Mucosa of stomach (tissue), 1 donor: Measurements from ENCODE around the gene ZNF26.
A peak's percentile ranks its signal among the peaks of the same experiment; 100 is the strongest.
"Not testable (repeated sequence)": the region's sequence is repeated elsewhere in the genome, so short reads cannot be mapped to it uniquely, and the experiment has no call there.

ENCODE experiments used
- H3K27me3 ChIP-seq: one replicate; pipeline ENCODE4 v1.7.0; 2013; ENCODE audit warnings: mild to moderate bottlenecking, low read length; ENCODE audit not compliant: control insufficient read depth, insufficient read depth
- H3K36me3 ChIP-seq: one replicate; pipeline ENCODE4 v1.7.0; 2013; ENCODE audit warnings: low read length; ENCODE audit not compliant: control insufficient read depth, insufficient read depth
- H3K4me1 ChIP-seq: one replicate; pipeline ENCODE4 v1.7.0; 2013; ENCODE audit warnings: mild to moderate bottlenecking, low read length; ENCODE audit not compliant: control insufficient read depth, insufficient read depth
- H3K4me3 ChIP-seq: one replicate; pipeline ENCODE4 v1.7.0; 2013; ENCODE audit warnings: low read length
- H3K9ac ChIP-seq: one replicate; pipeline ENCODE4 v1.7.0; 2013; ENCODE audit warnings: mild to moderate bottlenecking, low read length, moderate library complexity
- H3K9me3 ChIP-seq: one replicate; pipeline ENCODE4 v1.7.0; 2013; ENCODE audit warnings: mild to moderate bottlenecking, low read length, moderate library complexity; ENCODE audit not compliant: control insufficient read depth
- donor health status: Pancreatic carcinoma.

The ZNF26 gene

DNA sequence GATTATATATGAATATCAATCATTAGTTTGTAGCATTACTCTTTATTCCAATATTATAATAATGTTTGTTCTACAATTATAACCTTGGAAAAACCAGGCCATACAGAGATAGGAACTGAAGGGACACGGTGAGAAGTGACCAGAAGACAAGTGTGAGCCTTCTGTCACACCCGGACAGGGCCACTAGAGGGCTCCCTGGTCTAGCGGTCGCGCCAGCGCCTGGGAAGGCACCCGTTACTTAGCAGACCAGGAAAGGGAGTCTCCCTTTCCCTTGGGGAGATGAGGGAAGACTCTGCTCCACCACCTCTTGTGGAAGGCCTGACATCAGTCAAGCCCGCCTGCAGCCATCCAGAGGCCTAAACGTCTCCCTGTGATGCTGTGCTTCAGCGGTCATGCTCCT, 22.2 kb upstream of the ZNF26 start:
- not testable (repeated sequence) for H3K9ac ChIP-seq, H3K9me3 ChIP-seq, H3K4me1 ChIP-seq, H3K4me3 ChIP-seq, H3K36me3 ChIP-seq, H3K27me3 ChIP-seq

DNA sequence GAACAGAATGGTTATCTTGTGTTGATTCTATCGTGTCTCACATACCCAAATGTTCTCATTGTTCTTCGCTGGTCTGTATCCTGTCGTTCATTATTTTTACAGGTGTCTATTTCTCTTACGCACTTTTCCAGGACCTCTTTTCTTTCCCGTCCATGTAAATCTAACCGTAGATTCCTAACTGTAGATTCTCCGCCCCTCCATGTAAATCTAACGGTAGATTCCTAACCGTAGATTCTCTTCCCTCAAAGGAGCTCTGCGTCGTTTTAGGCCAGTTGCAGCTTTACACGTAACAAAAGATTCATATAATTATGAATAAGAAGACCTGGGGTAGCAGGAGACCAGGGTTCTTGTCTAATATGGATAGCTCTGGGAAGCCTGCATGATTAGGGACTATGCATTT, 20.4 kb upstream of the ZNF26 start:
- Histone ChIP-seq H3K4me1 (no peaks in the 10 kb centered on the region), H3K4me3 (no peak overlapping the region), H3K36me3 (no peaks in the 10 kb centered on the region), H3K9me3 (no peaks in the 10 kb centered on the region), H3K27me3 (no peaks in the 10 kb centered on the region), H3K9ac (no peak overlapping the region)

DNA sequence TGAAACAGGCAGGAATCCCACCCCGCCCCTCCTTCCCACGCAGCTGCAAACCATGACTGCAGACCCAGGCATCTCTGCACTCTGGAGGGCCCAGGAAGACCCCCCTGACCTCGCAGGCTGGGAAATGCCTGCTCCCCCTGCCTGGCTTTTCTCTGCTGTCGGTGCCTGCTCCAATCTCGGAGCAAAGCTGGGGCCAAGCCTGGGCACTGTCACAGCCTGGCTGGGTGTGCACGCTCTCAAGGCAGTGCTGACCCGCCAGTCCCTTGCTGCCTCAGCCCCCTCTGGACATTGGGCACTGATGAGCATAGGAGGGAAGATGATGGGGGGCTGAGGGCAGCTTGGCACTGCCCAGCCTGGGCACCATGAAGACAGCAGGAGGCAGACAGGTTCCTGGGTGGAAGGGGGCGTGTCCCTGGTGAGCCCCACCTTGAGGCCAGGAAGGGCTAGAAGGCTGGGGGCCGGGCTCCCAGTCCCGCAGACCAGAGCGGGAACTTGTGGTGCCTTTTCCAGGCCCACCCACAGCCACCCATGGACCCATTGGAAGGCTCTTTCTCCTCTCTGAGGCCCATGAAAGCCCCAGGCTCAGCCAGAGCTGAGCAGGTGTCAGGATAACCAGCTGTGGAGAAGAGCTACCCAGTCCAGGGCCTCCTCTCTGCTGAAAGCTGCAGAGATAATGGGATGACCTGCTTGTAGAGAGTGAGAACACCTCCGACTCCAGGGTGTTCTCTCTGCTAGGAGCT, 19.3 kb upstream of the ZNF26 start:
- Histone ChIP-seq H3K4me3 (no peak overlapping the region), H3K4me1 (no peaks in the 10 kb centered on the region), H3K9ac (no peak overlapping the region), H3K27me3 (no peaks in the 10 kb centered on the region), H3K9me3 (no peaks in the 10 kb centered on the region), H3K36me3 (no peaks in the 10 kb centered on the region)

DNA sequence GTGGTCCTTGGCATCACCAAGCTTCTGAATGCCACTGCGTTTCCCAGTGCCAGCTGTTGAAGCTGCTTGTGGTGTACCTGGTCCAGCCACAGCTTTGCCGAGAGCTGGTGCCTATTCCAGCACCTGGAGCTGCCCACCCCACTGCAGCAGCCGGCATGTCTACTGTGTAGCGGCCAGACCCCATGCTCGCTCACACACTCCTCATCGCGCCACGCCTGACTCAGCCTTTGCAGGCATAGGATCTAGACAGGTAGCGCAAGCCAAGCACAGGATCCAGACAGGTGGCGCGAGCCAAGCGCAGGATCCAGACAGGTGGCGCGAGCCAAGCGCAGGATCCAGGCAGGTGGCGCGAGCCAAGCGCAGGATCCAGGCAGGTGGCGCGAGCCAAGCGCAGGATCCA, 18.4 kb upstream of the ZNF26 start:
- Histone ChIP-seq H3K9me3 (no peaks in the 10 kb centered on the region), H3K4me3 (no peak overlapping the region), H3K9ac (no peak overlapping the region), H3K36me3 (no peaks in the 10 kb centered on the region), H3K27me3 (no peaks in the 10 kb centered on the region), H3K4me1 (no peaks in the 10 kb centered on the region)

DNA sequence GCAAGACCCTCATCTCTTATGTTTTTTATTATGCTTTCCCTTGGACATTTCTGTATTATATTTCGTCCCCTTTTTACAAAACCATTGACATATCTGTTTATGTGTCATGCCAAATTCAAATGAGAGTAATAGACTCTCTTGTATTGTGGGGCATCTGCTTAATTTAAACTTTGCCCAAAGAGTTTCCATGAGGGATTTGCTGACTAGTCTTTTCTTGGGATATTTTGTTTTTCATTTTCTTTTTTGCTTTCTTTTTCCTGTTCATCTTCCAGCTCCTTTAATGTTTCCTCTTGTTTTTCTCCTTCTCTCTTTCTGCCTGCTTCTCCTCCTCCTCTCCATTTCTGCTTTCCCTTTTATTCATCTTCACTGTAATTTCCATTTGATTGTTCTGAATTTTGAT, 13.8 kb upstream of the ZNF26 start:
- Histone ChIP-seq H3K9ac (no peak overlapping the region), H3K4me3 (no peak overlapping the region), H3K9me3 (no peaks in the 10 kb centered on the region), H3K27me3 (no peaks in the 10 kb centered on the region), H3K4me1 (no peaks in the 10 kb centered on the region), H3K36me3 (no peaks in the 10 kb centered on the region)

DNA sequence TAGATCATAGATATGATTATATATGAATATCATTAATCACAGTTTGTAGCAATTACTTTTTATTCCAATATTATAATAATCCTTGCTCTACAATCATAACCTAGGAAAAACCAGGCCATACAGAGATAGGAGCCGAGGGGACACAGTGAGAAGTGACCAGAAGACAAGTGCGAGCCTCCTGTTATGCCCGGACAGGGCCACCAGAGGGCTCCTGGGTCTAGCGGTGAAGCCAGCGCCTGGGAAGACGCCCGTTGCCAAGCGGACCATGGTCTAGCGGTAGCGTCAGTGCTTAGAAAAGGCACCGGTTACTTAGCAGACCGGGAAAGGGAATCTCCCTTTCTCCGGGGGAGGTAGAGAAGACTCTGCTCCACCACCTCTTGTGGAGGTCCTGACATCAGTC, 9.3 kb upstream of the ZNF26 start:
- H3K27me3 ChIP-seq, H3K9me3 ChIP-seq, H3K9ac ChIP-seq, H3K4me3 ChIP-seq, H3K4me1 ChIP-seq, H3K36me3 ChIP-seq: not testable (repeated sequence)

DNA sequence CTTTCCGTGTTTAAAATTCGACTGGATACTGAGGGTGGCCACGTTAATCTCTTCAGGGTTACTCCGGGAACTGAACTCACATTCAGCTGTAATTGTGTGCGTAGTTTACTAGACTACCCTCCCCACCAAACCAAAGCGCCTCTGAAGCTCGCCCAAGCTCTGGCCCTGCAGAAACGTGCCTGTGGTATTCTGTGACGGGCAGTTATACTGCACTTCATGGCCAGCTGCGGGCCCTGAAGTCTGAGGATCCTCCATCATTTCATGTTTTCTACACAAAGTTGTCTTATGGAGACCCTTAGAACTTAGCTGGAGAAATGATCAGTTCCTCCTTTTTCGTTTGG, 688 bp downstream of the ZNF26 start:
- Histone ChIP-seq H3K27me3 (no peaks in the 10 kb centered on the region), H3K36me3 (no peaks in the 10 kb centered on the region), H3K4me3 (peak overlapping the region; percentile 97), H3K9me3 (peaks cover 3% of the 10 kb centered on the region), H3K4me1 (peaks cover 7% of the 10 kb centered on the region), H3K9ac (peak overlapping the region; percentile 87)

DNA sequence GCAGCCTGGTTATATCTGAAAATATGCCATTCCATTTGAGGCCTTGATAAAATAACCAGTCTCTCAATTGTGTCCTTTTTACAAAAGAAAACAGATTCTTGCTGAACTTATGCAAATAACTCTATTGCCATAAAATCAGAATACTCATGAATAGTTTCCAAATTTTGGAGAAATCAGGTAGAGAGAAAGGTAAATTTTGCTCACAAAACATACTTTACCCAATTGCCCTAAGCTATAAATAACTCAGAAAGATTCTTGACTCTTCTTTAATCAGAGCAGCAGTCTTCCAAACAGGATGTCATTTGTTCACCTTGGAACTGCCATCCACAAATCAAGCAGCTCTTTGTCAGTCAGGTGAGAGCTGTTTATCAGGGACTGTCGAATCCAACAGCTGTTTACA, 12.6 kb downstream of the ZNF26 start:
- no peaks in the 10 kb centered on the region for H3K27me3 ChIP-seq
- H3K36me3 ChIP-seq, result peaks cover 5% of the 10 kb centered on the region
- H3K4me1 ChIP-seq, result no peaks in the 10 kb centered on the region
- no peak overlapping the region for H3K4me3 ChIP-seq
- no peak overlapping the region for H3K9ac ChIP-seq
- H3K9me3 ChIP-seq, result peaks cover 25% of the 10 kb centered on the region

DNA sequence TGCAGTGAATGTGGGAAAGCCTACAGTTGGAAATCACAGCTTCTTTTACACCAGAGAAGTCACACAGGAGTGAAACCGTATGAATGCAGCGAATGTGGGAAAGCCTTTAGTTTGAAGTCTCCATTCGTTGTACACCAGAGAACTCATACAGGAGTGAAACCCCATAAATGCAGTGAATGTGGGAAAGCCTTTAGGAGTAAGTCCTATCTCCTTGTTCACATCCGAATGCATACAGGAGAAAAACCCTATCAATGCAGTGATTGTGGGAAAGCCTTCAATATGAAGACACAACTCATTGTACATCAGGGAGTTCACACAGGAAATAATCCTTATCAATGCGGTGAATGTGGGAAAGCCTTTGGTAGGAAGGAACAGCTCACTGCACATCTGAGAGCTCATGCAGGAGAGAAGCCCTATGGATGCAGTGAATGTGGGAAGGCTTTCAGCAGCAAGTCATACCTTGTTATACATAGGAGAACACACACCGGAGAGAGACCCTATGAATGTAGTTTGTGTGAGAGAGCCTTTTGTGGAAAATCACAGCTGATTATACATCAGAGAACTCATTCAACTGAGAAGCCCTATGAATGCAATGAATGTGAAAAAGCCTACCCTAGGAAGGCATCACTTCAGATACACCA, 24.6 kb downstream of the ZNF26 start:
- peak overlapping the region; percentile 6 for H3K4me3 ChIP-seq
- H3K9me3 ChIP-seq, result peaks cover 32% of the 10 kb centered on the region

DNA sequence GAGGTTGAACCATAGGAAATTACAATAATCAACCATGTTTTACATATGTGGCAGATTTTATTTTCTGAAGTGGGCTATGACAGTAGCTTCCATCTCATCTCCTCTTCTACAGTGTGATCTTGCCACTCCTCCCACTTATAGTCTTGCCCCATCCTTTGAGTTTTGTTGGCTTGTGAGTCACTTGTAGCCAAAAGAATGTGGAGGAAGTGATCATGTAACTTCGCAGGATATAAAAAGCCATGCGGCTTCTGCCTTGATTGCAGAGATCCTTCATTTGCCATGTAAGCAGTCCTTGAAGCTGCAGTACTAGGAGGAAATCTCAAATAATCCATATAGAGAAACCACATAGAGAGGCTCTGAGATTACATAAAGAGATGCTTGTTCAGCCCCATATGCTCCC, 37.4 kb downstream of the ZNF26 start:
- no peak overlapping the region for H3K4me3 ChIP-seq
- H3K27me3 ChIP-seq, result no peaks in the 10 kb centered on the region
- peaks cover 13% of the 10 kb centered on the region for H3K9me3 ChIP-seq
- no peaks in the 10 kb centered on the region for H3K36me3 ChIP-seq
- no peaks in the 10 kb centered on the region for H3K4me1 ChIP-seq
- no peak overlapping the region for H3K9ac ChIP-seq

More for the DNA sequence above, 24.6 kb downstream of the ZNF26 start:
- H3K4me1 ChIP-seq, result no peaks in the 10 kb centered on the region
- H3K9ac ChIP-seq, result no peak overlapping the region
- H3K36me3 ChIP-seq, result peaks cover 32% of the 10 kb centered on the region
- no peaks in the 10 kb centered on the region for H3K27me3 ChIP-seq

DNA sequence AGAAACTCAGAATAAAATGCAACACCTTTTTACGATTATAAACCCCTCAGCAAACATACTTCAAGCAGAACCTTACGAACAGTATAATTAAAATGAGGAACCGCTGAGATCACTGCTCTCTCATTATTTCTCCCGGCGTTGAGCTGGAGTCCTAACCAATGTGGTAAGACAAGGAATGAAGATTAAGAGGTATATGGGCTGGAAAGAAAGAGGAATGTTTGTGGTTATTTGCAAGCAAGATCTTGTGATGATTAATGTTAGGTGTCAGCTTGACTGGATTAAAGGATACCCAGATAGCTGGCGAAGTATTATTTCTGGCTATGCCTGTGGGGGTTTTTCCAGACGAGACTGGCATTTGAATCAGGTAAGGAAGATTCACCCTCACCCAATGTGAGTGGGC, 40.8 kb downstream of the ZNF26 start:
- Histone ChIP-seq H3K4me3 (no peak overlapping the region), H3K9ac (no peak overlapping the region), H3K27me3 (no peaks in the 10 kb centered on the region), H3K4me1 (no peaks in the 10 kb centered on the region), H3K9me3 (peaks cover 13% of the 10 kb centered on the region), H3K36me3 (no peaks in the 10 kb centered on the region)

DNA sequence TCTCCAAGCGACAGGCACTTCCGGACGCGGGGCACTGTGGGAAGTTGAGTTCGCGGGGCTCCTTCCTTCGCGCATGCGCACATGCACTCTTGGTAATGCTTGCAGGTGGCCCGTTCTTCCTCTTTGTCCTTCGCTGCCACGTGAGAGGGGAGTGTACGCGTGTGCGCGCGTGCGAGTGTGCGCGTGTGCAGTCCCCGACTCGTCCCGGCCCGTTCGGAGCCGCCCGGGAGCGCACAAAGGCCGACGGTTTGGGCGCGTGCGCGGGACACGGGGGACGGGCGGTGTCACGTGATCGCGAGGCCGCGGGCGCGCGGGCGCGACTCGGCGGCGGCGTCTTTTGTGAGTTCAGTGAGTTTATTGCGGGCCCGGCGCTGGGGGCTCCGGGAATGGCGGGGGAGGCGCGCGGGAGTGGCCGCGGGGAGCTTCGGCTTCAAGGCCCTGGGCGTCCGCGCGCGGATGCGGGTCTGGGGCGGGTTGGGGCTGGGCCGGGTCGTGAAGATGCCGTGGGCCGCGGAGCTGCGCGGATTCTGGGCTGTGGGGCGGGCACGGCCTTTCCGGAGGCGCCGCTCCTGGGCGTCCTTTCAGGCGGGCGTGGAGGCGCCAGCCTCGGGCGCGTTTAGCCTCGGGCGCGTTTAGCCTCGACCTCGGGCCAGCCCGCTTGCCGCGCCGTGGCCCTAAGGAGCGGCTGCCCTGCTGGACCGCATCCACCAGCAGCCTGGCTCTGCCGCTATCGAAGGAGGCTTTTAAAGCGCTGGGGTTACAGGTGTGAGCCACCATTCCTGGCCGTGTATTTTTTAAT, 51.2 kb downstream of the ZNF26 start, which contains the start of gene ZNF84:
ZNF84 (plus strand) TSS at position 303 of the 799 bp plus-strand sequence. CDS start 3,959 bp downstream, outside the sequence.
- Histone ChIP-seq H3K4me1 (no peaks in the 10 kb centered on the region), H3K27me3 (no peaks in the 10 kb centered on the region), H3K9ac (peak within 1 kb of the TSS; percentile 76), H3K9me3 (peaks cover 14% of the 10 kb centered on the region), H3K4me3 (peak within 1 kb of the TSS; percentile 40), H3K36me3 (peaks cover 5% of the 10 kb centered on the region)
